ENCODE measurements around the gene MRPL47. TPM values are rescaled to one million over a fixed set of nuclear protein-coding genes. Genes with fewer than 3 reads are reported as not detected.

MRPL47 gene
- total and polyA plus RNA-seq, 9 of the 15 experiments (the other 6 are each of a cell fraction or from before 2014, with no cell fraction given), result 101 to 437 (median 141) TPM

GRCh38 chr3:179653096-179653797, 48.8 kb upstream of the MRPL47 start (continued):
- TF ChIP-seq, protein P1, sequence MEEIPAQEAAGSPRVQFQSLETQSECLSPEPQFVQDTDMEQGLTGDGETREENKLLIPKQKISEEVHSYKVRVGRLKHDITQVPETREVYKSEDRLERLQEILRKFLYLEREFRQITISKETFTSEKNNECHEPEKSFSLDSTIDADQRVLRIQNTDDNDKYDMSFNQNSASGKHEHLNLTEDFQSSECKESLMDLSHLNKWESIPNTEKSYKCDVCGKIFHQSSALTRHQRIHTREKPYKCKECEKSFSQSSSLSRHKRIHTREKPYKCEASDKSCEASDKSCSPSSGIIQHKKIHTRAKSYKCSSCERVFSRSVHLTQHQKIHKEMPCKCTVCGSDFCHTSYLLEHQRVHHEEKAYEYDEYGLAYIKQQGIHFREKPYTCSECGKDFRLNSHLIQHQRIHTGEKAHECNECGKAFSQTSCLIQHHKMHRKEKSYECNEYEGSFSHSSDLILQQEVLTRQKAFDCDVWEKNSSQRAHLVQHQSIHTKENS (CRISPR knock-in tag; IDR thresholded peaks at IDR 0.05), result no peak
- TF ChIP-seq RBBP5 (IDR thresholded peaks at IDR 0.05; ENCODE audit: borderline replicate concordance, insufficient read depth, low read length, poor library complexity, severe bottlenecking) (peak; percentile 71), MCM7 (IDR thresholded peaks at IDR 0.05) (no peak), POLR3G (IDR thresholded peaks at IDR 0.05; ENCODE audit: extremely low read depth, insufficient read length, insufficient replicate concordance) (no peak), MNT (conservative IDR thresholded peaks at IDR 0.05) (no peak), NRF1 (conservative IDR thresholded peaks at IDR 0.05 in 1 of 2, IDR thresholded peaks at IDR 0.05 in 1 of 2) (peak; percentile 51 to 64), CXXC5 (CRISPR knock-in tag; IDR thresholded peaks at IDR 0.05) (no peak; the same call in 1 of the 2 replicates), ZKSCAN8 (CRISPR knock-in tag; IDR thresholded peaks at IDR 0.05) (no peak), CCNT2 (IDR thresholded peaks at IDR 0.05; ENCODE audit: borderline replicate concordance, extremely low read depth, insufficient read length, low read depth, low read length) (no peak), HMBOX1 (IDR thresholded peaks at IDR 0.05) (no peak), ZBTB9 (CRISPR knock-in tag; IDR thresholded peaks at IDR 0.05) (no peak), HNRNPL (IDR thresholded peaks at IDR 0.05; ENCODE audit: low read depth, low read length) (no peak), BRD4 (IDR thresholded peaks at IDR 0.05) (no peak), MECOM (CRISPR knock-in tag; IDR thresholded peaks at IDR 0.05) (no peak), USF1 (CRISPR knock-in tag; IDR thresholded peaks at IDR 0.05) (peak; percentile 47), ZNF589 (CRISPR knock-in tag; IDR thresholded peaks at IDR 0.05; ENCODE audit: low read depth) (no peak), HEY1 (CRISPR knock-in tag; IDR thresholded peaks at IDR 0.05; ENCODE audit: borderline replicate concordance) (no peak)
- TF ChIP-seq, protein P2, sequence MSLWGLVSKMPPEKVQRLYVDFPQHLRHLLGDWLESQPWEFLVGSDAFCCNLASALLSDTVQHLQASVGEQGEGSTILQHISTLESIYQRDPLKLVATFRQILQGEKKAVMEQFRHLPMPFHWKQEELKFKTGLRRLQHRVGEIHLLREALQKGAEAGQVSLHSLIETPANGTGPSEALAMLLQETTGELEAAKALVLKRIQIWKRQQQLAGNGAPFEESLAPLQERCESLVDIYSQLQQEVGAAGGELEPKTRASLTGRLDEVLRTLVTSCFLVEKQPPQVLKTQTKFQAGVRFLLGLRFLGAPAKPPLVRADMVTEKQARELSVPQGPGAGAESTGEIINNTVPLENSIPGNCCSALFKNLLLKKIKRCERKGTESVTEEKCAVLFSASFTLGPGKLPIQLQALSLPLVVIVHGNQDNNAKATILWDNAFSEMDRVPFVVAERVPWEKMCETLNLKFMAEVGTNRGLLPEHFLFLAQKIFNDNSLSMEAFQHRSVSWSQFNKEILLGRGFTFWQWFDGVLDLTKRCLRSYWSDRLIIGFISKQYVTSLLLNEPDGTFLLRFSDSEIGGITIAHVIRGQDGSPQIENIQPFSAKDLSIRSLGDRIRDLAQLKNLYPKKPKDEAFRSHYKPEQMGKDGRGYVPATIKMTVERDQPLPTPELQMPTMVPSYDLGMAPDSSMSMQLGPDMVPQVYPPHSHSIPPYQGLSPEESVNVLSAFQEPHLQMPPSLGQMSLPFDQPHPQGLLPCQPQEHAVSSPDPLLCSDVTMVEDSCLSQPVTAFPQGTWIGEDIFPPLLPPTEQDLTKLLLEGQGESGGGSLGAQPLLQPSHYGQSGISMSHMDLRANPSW (CRISPR knock-in tag; IDR thresholded peaks at IDR 0.05), result no peak
